Ovary (tissue), 3 donors: ENCODE measurements around the gene PTPRG.

Source experiments
- POLR2A ChIP-seq: fragments of 450-650 bp; IDR thresholded peaks from one replicate; pipeline ENCODE4 v1.6.1; 2017; ENCODE audit warnings: antibody characterized with exemption, mild to moderate bottlenecking, moderate library complexity
- TF ChIP-seq, protein P1 (sequence below), 3 donors: fragments of 450-650 bp in 2 of 3; fragments of 200-600 bp in 1 of 3; IDR thresholded peaks; one replicate each; pipeline versions ENCODE4 v1.5.1 to v1.8.0; 2016 to 2022; ENCODE audit warnings: antibody characterized with exemption in 3 of 3, mild to moderate bottlenecking in 1 of 3
- donor health status: DM: no; HTN: no; CAD: no.

- TF ChIP-seq POLR2A: no peak
- TF ChIP-seq, protein P1, sequence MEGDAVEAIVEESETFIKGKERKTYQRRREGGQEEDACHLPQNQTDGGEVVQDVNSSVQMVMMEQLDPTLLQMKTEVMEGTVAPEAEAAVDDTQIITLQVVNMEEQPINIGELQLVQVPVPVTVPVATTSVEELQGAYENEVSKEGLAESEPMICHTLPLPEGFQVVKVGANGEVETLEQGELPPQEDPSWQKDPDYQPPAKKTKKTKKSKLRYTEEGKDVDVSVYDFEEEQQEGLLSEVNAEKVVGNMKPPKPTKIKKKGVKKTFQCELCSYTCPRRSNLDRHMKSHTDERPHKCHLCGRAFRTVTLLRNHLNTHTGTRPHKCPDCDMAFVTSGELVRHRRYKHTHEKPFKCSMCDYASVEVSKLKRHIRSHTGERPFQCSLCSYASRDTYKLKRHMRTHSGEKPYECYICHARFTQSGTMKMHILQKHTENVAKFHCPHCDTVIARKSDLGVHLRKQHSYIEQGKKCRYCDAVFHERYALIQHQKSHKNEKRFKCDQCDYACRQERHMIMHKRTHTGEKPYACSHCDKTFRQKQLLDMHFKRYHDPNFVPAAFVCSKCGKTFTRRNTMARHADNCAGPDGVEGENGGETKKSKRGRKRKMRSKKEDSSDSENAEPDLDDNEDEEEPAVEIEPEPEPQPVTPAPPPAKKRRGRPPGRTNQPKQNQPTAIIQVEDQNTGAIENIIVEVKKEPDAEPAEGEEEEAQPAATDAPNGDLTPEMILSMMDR (IDR thresholded peaks at IDR 0.05): no peak
Measured at GRCh38 chr3:61768284-61769037, 207.1 kb downstream of the PTPRG start.
